IgD-negative memory B cell (primary cell): ENCODE measurements around the gene CMIP. TPM values are rescaled to one million over a fixed set of nuclear protein-coding genes. Genes with fewer than 3 reads are reported as not detected.

ENCODE experiments used
- H3K27ac Mint-ChIP-seq, 3 donors: one replicate each; pipeline ENCODE4 v1.8.0; 2020 to 2022; ENCODE audit warnings: mild to moderate bottlenecking in 3 of 3, mixed read lengths in 3 of 3, moderate library complexity in 1 of 3
- H3K27me3 Mint-ChIP-seq: one replicate; pipeline ENCODE4 v1.8.0; 2021; ENCODE audit warnings: mixed read lengths
- H3K36me3 Mint-ChIP-seq: one replicate; pipeline ENCODE4 v1.8.0; 2020; ENCODE audit warnings: mild to moderate bottlenecking, mixed read lengths
- H3K4me1 Mint-ChIP-seq, 3 donors: one replicate each; pipeline ENCODE4 v1.8.0; 2020 to 2022; ENCODE audit warnings: mixed read lengths in 3 of 3, mild to moderate bottlenecking in 1 of 3
- H3K4me3 Mint-ChIP-seq, 4 donors: one replicate each; pipeline ENCODE4 v1.8.0; 2020 to 2022; ENCODE audit warnings: mild to moderate bottlenecking in 4 of 4, mixed read lengths in 4 of 4, moderate library complexity in 3 of 4
- H3K9me3 Mint-ChIP-seq, 3 donors: one replicate each; pipeline ENCODE4 v1.8.0; 2020 to 2021; ENCODE audit warnings: mixed read lengths in 3 of 3, mild to moderate bottlenecking in 1 of 3
- polyA plus RNA-seq: library from polyadenylated mRNA; unstranded; fragments of 300-500 nt; fragmentation: Illumina TruSeq; gene quantifications from one replicate; pipeline ENCODE4 v1.2.3, GENCODE V29; 2021

CMIP gene
- polyA plus RNA-seq, 1 donor from 2014 or later: 1.4 TPM

DNA sequence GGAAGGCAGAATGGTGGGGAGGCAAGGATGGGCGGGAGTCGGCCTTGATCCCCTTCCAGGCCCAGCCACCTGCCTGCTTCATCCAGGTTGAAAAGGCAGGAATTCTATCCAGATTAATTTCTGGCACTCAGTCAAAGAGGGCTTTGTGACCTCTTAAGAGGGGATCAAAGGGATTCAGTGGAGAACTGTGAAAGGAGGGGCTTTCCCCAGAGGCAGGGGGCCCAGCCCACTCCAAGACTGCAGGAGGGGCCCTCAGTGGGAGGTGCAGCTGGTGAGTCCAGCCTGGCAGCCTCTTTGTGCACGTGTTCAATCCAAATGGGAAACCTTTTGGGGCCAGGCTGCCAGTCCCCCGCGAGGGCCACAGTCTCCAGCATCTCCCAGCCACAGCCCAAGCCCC lies 186.0 kb downstream of the CMIP start:
- Mint-ChIP-seq H3K27ac (no peak overlapping the region), H3K4me3 (no peak overlapping the region), H3K4me1 (peaks cover 0 to 8% (median 4%) of the 10 kb centered on the region in 3 donors), H3K9me3 (no peaks in the 10 kb centered on the region), H3K36me3 (peaks cover 3% of the 10 kb centered on the region), H3K27me3 (no peaks in the 10 kb centered on the region)

DNA sequence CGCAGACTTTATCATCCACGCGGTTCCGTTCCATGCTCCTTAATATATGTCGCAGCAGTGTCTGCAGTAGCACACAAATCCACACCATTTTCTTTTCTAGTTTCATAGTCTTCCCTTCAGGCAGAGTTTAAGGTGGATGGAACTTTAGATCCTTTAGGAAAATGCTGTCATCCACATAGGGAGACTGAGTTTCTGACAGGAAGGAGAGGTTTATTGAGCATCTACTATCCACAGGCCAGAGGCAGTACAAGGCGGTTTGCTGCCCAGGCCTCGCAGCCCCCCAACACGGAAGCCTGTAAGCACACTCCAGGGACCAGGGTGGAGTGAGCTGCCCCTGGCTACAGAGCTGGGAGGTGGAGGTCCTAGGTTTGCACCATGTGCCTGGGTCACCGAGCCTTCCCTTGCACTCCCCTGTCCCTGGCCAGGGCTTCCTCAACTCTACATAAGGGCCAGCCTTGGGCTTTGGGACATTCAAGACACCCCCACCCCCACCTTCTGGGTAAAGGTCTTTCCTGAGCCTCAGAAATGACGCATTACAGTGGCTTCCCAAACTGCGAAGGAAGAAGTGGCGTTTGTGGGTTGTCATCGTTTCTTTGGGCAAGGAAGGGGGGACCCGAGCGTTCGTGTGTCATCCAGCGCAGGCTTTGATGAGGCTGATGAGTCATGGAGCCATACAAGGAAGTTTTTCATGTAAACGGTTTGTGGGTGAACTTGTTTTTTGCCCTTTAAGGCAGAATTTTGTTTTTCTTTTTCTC lies 188.0 kb downstream of the CMIP start:
- peak overlapping the region in 2 of 3 donors; percentile 20 to 85 for H3K27ac Mint-ChIP-seq
- no peaks in the 10 kb centered on the region for H3K27me3 Mint-ChIP-seq
- no peak overlapping the region for H3K4me3 Mint-ChIP-seq
- H3K9me3 Mint-ChIP-seq: no peaks in the 10 kb centered on the region
- peaks cover 1 to 8% (median 4%) of the 10 kb centered on the region in 3 donors for H3K4me1 Mint-ChIP-seq
- peaks cover 3% of the 10 kb centered on the region for H3K36me3 Mint-ChIP-seq

DNA sequence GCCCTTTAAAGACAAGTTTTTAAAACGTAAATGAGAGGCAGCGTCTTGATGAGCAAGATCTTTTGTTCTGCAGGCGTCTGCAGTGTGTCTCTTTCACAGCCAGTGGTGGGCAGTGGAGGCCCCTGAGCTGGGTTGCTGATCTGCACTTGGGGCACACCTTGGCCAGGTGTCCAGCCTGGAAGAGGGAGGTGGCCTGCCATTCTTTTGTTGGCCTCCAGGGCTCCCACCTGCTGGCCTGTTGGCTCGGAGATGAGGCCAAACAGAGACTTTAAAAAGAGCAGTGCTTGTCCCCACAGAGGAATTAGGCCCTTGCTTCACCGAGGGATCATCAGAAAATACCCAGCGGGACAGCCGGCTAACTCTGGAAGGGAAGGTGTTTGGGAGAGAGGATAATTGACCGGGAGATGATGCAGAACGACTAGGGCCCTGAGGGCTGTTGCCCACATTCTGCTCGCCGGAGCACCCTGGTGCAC lies 188.6 kb downstream of the CMIP start:
- Mint-ChIP-seq H3K4me3 (peak overlapping the region in 1 of 4 donors; percentile 17), H3K27ac (peak overlapping the region in 1 of 3 donors; percentile 71), H3K27me3 (no peaks in the 10 kb centered on the region), H3K36me3 (peaks cover 3% of the 10 kb centered on the region), H3K4me1 (peaks cover 1 to 8% (median 4%) of the 10 kb centered on the region in 3 donors), H3K9me3 (no peaks in the 10 kb centered on the region)

DNA sequence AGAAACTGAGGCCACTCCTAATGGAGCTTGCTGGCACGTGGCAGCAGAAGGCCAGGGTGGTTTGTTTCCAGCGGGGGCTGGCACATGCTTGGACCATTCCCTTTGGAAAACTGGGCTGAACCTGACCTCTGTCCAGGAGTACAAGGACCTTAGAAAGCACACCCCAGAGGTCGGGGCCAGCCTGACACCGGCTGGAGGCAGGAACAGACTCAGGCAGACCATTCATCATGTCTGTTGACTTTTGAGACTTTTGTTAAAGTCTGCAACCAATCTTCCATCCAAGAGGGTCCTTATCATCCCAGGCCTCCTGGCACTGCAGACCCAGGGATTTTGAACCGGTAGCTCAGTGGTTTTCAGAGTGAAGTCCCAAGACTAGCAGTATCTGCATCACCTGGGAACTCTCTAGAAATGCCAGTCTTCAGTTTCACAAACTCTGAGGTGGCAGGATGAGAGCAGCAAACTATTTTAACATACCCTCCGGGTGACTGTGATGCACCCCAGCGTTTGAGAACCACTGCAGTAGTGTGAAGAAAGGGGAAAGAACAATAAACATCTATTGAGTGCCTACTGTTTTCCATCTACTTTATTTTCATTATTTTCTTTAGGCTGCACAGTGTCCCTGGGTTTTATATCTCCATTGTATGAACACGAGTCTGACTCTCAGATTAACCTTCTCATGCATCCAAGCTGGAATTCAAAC lies 189.2 kb downstream of the CMIP start:
- Mint-ChIP-seq H3K27me3 (no peaks in the 10 kb centered on the region), H3K4me3 (no peak overlapping the region), H3K9me3 (no peaks in the 10 kb centered on the region), H3K27ac (peak overlapping the region in 2 of 3 donors; percentile 14 to 71), H3K36me3 (peaks cover 3% of the 10 kb centered on the region), H3K4me1 (peaks cover 4 to 8% (median 4%) of the 10 kb centered on the region in 3 donors)

DNA sequence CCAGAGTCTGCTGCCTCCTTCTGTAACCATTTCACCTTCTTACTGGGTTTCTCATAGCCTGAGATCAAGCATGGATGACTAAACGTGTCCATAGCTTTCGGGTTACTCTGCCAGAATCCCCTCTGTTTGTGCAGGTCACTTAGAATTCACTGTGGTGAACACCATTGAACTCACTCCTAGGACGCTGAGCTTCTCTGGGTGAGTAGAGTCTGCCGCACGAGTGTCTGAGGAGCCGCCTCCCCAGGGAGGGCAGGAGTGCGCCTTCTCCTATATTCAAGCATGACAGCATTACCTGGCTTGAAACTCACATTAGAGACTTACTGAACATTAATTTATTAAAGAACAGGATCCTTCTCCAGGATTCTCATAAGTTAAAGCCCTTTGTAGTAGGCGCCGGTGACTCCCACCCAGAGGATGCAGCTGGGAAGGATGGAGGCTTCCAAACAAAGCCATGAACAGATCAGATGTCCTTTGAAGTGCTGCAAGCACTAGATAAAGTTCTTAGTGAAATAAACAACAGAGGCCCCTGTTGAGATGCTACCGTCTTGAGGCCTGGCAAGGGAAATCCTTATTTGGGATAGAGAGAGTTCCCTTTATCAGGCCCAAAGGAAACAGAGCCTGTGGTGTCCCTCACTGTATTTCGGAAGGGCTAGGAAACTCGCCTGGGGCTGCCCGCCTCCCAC lies 189.9 kb downstream of the CMIP start:
- H3K27me3 Mint-ChIP-seq: no peaks in the 10 kb centered on the region
- peaks cover 2% of the 10 kb centered on the region for H3K36me3 Mint-ChIP-seq
- peaks cover 4 to 8% (median 7%) of the 10 kb centered on the region in 3 donors for H3K4me1 Mint-ChIP-seq
- H3K4me3 Mint-ChIP-seq: no peak overlapping the region
- H3K9me3 Mint-ChIP-seq: no peaks in the 10 kb centered on the region
- H3K27ac Mint-ChIP-seq: no peak overlapping the region

DNA sequence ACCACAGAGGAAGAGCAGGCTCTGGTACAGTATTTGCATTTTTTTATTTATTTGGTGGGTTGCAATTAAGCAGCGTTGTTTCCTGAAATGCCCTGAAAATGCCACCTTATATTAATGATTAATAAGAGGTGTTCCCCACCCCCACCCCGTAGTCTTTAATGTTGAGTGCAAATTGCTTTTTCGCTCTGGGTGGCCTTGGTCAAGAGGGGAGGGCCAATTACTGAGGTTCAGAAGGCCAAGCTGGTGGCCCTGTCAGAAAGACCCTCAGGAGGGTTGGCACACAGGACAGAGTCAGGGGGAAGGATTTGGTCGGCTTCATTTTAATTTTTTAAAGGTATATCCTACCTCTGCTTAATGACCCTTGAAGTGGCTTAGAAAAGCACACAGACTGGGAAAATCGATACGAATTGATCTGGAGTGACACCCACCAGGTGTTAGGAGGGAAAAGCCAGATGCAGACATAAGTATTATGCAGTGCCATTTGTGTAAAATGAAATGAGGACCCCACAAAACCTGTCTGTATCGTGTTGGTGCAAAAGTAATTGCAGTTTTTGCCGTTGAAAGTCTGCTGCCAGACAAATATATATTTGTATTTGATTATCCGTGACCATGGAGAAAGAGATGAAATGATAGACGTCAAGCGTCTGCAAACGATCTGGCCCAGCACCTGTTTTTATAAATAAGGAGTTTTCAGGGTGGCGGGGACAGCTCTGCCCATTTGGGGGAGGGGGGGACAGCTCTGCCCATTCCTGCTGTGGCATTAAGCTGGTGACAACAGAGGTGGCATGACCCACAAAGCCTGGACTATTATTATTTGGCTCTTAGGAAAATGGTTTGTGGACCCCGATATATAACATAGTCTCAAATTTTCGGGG lies 190.7 kb downstream of the CMIP start:
- H3K9me3 Mint-ChIP-seq: no peaks in the 10 kb centered on the region
- H3K27ac Mint-ChIP-seq: no peak overlapping the region
- H3K4me1 Mint-ChIP-seq: peaks cover 4 to 8% (median 7%) of the 10 kb centered on the region in 3 donors
- H3K36me3 Mint-ChIP-seq: peaks cover 2% of the 10 kb centered on the region
- H3K27me3 Mint-ChIP-seq: no peaks in the 10 kb centered on the region
- H3K4me3 Mint-ChIP-seq: peak overlapping the region in 1 of 4 donors; percentile 13

DNA sequence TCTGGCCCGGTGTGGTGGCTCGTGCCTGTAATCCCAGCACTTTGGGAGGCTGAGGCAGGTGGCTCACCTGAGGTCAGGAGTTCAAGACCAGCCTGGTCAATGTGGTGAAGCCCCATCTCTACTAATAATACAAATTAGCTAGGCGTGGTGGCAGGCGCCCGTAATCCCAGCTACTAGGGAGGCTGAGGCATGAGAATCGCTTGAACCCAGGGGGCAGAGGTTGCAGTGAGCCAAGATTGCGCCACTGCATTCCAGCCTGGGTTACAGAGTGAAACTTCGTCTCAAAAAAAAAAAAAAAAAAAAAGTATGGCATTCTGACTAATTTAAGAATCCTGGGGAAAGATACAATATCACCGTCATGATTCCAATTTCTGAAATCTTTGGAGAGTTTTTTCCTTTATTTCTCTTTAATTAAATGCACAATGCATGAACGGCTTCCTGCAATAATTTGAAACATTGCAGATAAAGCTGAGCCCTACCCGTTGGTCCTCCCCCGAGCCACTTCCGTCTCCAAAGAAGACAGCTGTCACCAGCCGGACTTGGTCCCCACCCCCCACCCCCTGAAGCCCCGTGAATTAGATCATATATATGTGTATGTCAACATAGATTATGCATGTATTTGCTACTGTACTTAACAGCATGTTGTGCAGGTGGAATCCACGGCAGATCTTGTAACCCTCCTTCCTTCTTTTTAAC lies 191.8 kb downstream of the CMIP start:
- H3K4me3 Mint-ChIP-seq: no peak overlapping the region
- H3K9me3 Mint-ChIP-seq: no peaks in the 10 kb centered on the region
- peaks cover 2% of the 10 kb centered on the region for H3K36me3 Mint-ChIP-seq
- H3K27me3 Mint-ChIP-seq: no peaks in the 10 kb centered on the region
- peaks cover 4 to 7% (median 7%) of the 10 kb centered on the region in 3 donors for H3K4me1 Mint-ChIP-seq
- no peak overlapping the region for H3K27ac Mint-ChIP-seq

DNA sequence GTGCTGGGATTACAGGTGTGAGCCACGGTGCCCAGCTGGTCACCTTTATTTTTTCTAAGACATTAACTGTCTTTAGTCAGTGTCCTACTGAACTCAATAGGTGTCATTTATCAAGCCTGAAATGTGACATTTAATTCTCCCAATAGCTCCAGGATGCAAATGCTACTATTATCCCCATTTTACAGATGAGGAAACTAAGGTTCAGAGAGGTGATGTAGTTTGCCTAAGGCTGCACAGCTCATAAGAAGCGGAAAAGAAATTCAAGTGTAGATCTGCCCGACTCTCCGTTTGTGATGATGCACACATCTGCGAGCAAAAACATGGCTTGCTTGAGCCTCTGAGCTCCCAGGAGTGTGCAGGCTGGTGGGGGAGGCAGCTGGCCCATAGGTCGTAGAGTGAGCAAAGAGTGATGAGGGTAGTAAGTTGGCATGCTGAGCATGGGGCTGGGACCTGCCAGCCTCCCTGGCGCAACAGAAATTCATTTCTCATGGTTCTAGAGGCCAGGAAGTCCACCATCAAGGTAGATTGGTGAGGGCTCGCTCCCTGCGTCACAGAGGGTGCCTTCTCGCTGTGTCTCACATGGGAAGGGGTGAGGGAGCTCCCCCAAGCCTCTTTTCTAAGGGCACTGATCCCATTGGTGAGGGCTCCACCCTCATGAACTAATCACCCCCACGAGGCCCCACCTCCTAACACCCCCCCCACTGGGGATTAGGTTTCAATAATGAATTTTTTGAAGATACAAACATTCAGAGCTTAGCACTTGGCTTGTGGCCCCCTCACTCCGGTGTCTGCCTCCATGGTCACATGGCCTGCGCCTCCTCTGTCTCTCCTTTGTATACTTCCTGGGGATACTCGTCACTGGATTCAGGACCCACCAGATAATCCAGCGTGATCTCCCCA lies 193.0 kb downstream of the CMIP start:
- Mint-ChIP-seq H3K4me1 (peaks cover 3 to 7% (median 4%) of the 10 kb centered on the region in 3 donors), H3K27ac (no peak overlapping the region), H3K36me3 (no peaks in the 10 kb centered on the region), H3K9me3 (no peaks in the 10 kb centered on the region), H3K4me3 (no peak overlapping the region), H3K27me3 (no peaks in the 10 kb centered on the region)

DNA sequence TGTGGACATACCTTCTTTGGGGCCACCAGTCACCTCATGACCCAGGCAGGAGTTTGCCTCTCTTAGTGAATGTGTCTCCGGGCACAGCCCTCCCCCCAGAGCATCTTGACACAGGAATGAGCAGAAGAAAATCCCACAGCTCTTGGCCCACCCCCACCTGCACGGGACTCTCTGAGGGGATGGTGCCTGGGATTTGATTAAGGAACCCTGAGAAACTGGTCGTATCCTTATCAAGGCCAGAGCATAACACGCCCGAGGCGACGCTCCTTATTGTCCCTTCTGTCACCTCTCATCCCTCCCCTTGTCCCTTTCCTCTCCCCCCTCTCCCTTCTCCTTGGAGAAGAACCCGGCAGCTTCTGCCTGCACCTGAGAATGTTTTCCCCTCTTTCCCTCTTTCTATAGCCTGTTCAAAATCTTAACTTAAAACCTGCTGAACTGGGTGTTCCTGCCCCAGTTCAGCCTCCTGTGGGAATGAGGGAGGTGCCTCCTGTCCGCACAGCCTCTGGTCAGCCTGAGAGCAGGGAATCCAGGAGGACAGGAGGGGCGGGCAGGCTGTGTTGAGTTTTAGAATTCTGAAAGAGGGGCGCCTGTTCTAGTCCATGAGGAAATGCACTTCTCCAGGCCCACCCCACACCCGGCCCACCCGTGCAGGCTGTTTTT lies 193.8 kb downstream of the CMIP start:
- H3K4me3 Mint-ChIP-seq: no peak overlapping the region
- H3K27ac Mint-ChIP-seq: peak overlapping the region in 1 of 3 donors; percentile 52
- H3K36me3 Mint-ChIP-seq: peaks cover 1% of the 10 kb centered on the region
- H3K4me1 Mint-ChIP-seq: peaks cover 4 to 11% (median 4%) of the 10 kb centered on the region in 3 donors
- no peaks in the 10 kb centered on the region for H3K9me3 Mint-ChIP-seq
- no peaks in the 10 kb centered on the region for H3K27me3 Mint-ChIP-seq

DNA sequence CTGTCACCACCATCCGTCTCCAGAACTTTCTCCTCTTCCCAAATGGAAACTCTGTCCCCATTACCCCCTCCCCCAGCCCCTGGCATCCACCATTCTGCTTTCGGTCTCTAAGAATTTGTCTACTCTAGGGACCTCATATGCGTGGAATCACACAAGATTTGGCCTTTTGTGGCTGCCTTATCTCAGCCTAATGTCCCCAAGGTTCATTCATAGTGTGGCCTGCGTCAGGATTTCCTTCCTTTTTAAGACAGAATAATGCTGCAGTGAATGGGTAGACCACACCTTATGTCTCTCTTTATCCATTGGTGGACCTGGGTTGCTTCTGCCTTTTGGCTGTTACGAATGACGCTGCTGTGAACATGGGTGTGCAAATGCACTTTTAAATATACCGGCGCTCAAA lies 194.7 kb downstream of the CMIP start:
- Mint-ChIP-seq H3K4me3 (no peak overlapping the region), H3K36me3 (peaks cover 1% of the 10 kb centered on the region), H3K27ac (peak overlapping the region in 1 of 3 donors; percentile 94), H3K4me1 (peaks cover 4 to 11% (median 9%) of the 10 kb centered on the region in 3 donors), H3K27me3 (no peaks in the 10 kb centered on the region), H3K9me3 (no peaks in the 10 kb centered on the region)

DNA sequence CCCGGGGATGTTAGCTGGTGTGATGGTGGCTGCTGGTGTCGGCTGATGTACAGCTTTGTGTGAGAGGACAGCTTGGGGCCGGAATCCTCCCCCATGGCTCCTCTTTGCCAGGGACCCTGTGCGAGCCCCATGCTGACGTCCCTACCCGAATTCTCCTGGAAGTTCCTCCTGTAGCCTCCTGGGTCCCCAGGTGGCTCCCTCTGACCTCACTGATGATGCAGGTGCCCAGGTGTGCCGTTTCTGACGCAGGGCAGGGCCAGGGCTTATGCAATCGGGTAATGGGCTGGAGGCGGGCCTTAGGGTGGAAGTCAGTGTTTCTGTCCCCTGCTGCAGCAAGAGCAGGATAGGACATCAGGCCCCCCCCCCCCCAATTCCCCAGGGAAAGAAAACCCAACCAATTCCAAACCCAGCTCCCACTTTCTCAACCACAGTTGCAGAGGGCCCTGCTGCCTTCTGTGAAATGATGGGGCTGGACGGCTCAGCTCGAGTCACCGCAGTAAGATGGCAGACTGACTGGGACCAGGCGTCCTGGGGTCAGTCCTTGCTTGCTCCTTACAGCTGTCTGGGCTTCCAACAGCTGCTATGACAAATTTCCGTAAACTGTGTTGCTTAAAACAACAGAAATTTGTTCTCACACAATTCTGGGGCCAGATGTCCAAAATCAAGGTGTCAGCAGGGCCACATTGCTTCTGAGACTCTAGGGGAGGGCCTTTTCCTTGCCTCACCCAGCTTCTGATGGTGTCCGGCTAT lies 195.5 kb downstream of the CMIP start:
- Mint-ChIP-seq H3K36me3 (peaks cover 1% of the 10 kb centered on the region), H3K27me3 (no peaks in the 10 kb centered on the region), H3K4me3 (no peak overlapping the region), H3K4me1 (peaks cover 4 to 11% (median 7%) of the 10 kb centered on the region in 3 donors), H3K27ac (peak overlapping the region in 1 of 3 donors; percentile 94), H3K9me3 (no peaks in the 10 kb centered on the region)

DNA sequence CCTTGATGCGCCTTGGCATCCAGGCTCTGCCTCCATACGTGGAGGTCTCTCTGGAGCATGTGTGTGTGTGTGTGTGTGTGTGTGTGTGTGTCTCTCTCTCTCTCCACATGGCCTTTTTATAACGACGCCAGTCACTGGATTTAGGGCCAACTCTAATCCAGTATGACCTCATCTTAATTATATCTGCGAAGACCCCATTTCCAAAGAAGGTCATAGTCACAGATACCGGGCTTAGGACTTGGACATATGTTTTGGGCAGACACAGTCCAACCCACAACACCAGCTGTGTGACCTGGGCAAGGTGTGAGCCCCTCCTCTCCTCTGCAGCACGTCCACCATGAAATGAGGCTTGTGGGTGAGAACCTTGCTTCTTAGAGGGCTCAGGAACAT lies 196.1 kb downstream of the CMIP start:
- Mint-ChIP-seq H3K4me3 (no peak overlapping the region), H3K27me3 (no peaks in the 10 kb centered on the region), H3K4me1 (peaks cover 2 to 11% (median 7%) of the 10 kb centered on the region in 3 donors), H3K36me3 (peaks cover 1% of the 10 kb centered on the region), H3K9me3 (no peaks in the 10 kb centered on the region), H3K27ac (no peak overlapping the region)
